Esophagus muscularis mucosa (tissue), 4 donors: ENCODE results near the gene CITED2. TPM values are rescaled to one million over a fixed set of nuclear protein-coding genes. Genes with fewer than 3 reads are reported as not detected.

Experiments
- DNase-seq: peaks from one replicate; pipeline ENCODE4 v3.0.0-alpha.2; 2017; ENCODE audit errors: extremely low spot score
- H3K27ac ChIP-seq, 4 donors: fragments of 200-600 bp; sonication (generic); replicated peaks in 1 of 4; 1 replicate in 3 of 4; 2 replicates in 1 of 4; pipeline ENCODE4 v1.5.1; 2016 to 2019; ENCODE audit warnings: mild to moderate bottlenecking in 1 of 4
- H3K27me3 ChIP-seq, 4 donors: fragments of 200-600 bp; sonication (generic); one replicate each; pipeline versions ENCODE4 v1.5.1 to v1.6.0; 2016 to 2019
- H3K36me3 ChIP-seq, 4 donors: fragments of 200-600 bp; sonication (generic); one replicate each; pipeline ENCODE4 v1.5.1; 2016 to 2019
- H3K4me1 ChIP-seq, 4 donors: fragments of 200-600 bp; sonication (generic); one replicate each; pipeline ENCODE4 v1.5.1; 2016 to 2019
- H3K4me3 ChIP-seq, 4 donors: fragments of 200-600 bp; sonication (generic); 1 replicate in 2 of 4; 2 replicates in 2 of 4; pipeline ENCODE4 v1.5.1; 2016 to 2019; ENCODE audit warnings: mild to moderate bottlenecking in 4 of 4, moderate library complexity in 1 of 4
- H3K9me3 ChIP-seq, 4 donors: fragments of 200-600 bp; sonication (generic); 1 replicate in 3 of 4; 2 replicates in 1 of 4; pipeline ENCODE4 v1.5.1; 2016 to 2019
- CTCF ChIP-seq, 3 experiments: fragments of 200-600 bp in 2 of 3; fragments of 450-650 bp in 1 of 3; sonication (generic) in 2 of 3; IDR thresholded peaks; one replicate each; pipeline ENCODE4 v1.5.1; 2017 to 2019; ENCODE audit warnings: antibody characterized with exemption in 3 of 3, mild to moderate bottlenecking in 2 of 3, moderate library complexity in 1 of 3
- EP300 ChIP-seq: sonication (generic); formaldehyde crosslinking; IDR thresholded peaks from one replicate; pipeline ENCODE4 v1.6.1; 2017; ENCODE audit warnings: antibody characterized with exemption
- POLR2A ChIP-seq: fragments of 450-650 bp; IDR thresholded peaks from one replicate; pipeline ENCODE4 v1.6.1; 2017; ENCODE audit warnings: antibody characterized with exemption, moderate library complexity, mild to moderate bottlenecking, low read depth
- POLR2AphosphoS5 ChIP-seq, 2 donors: sonication (generic); formaldehyde crosslinking; IDR thresholded peaks; one replicate each; pipeline ENCODE4 v1.6.1; 2017; ENCODE audit warnings: antibody characterized with exemption in 2 of 2
- WGBS: methylation state at CpG from one replicate; pipeline ENCODE4 v1.1.5; 2018; 5-methylcytosine and 5-hydroxymethylcytosine counted together
- intact Hi-C: fragments of 100-400 bp; cut with DNase I; formaldehyde crosslinking; loops from one replicate; pipeline ENCODE4 v1.15.1; 2023
- total RNA-seq, 4 donors: library from RNA; depleted of rRNA; stranded (reverse); fragments of >200 nt; gene quantifications; one replicate each; pipeline versions ENCODE4 v1.1.0 to v1.2.1, GENCODE V29; 2016

CITED2 gene, protein sequence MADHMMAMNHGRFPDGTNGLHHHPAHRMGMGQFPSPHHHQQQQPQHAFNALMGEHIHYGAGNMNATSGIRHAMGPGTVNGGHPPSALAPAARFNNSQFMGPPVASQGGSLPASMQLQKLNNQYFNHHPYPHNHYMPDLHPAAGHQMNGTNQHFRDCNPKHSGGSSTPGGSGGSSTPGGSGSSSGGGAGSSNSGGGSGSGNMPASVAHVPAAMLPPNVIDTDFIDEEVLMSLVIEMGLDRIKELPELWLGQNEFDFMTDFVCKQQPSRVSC
- 100 to 1,000 TPM; 144 to 844 (median 324) TPM for total RNA-seq

- no peaks in the 10 kb centered on the region for H3K27me3 ChIP-seq
- intact Hi-C loops = loop anchor here (2.0 to 10.0 kb wide), 6 partner anchors 163 to 608 kb away; no protein-coding TSS in a partner anchor
- WGBS = under 1% methylated on average over 27 of the region's 82 CpGs
- H3K4me1 ChIP-seq = peaks cover 15 to 37% (median 24%) of the 10 kb centered on the region in 4 donors
- peaks cover 9 to 26% (median 14%) of the 10 kb centered on the region in 4 donors for H3K36me3 ChIP-seq
- peak; percentile 99 for DNase-seq
- TF ChIP-seq CTCF (IDR thresholded peaks at IDR 0.05) (peak in 2 of 3 experiments; percentile 22 to 24), POLR2AphosphoS5 (IDR thresholded peaks at IDR 0.05) (peak; percentile 99 to 100), EP300 (no peak), POLR2A (peak; percentile 94)
- peak within 1 kb of the TSS; percentile 80 to 91 (median 85) for H3K4me3 ChIP-seq
- H3K27ac ChIP-seq = peak within 1 kb of the TSS; percentile 90 to 96 (median 95)
- peaks cover 0 to 5% (median 0%) of the 10 kb centered on the region in 4 donors for H3K9me3 ChIP-seq
Measured at GRCh38 chr6:139374357-139375225, at the start of gene CITED2. Gene CITED2 (minus strand): TSS chr6:139374648. CDS start chr6:139373944, 704 bp downstream.

DNA sequence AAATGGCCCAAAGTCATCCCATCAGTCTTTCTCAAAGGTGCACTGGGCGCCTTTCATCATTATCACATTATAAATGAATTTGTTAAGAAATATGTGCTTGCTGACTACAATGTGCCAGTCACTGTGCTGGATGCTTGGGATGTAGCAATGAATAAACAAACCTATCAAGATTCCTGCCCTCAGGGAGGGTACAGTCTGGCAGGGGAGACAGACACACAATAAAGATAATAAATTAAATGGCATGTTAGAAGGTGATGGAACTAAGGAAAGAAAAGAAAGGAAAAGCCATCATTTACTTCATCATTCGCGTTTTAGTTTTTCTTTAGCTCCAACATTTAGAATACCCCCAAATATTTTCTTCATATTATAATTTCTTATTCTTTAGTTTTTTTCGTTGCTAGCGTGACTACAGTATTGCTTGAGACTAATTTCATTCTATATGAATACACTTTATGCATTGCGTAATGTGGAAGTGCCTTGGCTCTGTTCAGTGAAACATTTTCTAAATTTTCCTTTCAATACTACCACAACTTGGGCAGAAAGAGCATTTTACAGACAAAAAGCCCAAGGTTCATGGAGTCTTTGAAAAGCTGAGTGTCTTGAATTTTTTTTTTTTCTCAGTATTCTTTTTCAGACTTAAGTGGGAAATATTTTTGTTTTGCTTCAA lies 48.7 kb upstream of the CITED2 start:
- WGBS = 77% methylated on average over 6 of the region's 6 CpGs
- H3K27ac ChIP-seq = no peak overlapping the region
- intact Hi-C loops = no loop called here
- H3K36me3 ChIP-seq = no peaks in the 10 kb centered on the region
- no peaks in the 10 kb centered on the region for H3K27me3 ChIP-seq
- TF ChIP-seq CTCF (IDR thresholded peaks at IDR 0.05) (no peak), EP300 (no peak), POLR2A (no peak), POLR2AphosphoS5 (IDR thresholded peaks at IDR 0.05) (no peak)
- DNase-seq = no peak
- H3K9me3 ChIP-seq = no peaks in the 10 kb centered on the region
- no peak overlapping the region for H3K4me3 ChIP-seq
- H3K4me1 ChIP-seq = peaks cover 0 to 17% (median 4%) of the 10 kb centered on the region in 4 donors

DNA sequence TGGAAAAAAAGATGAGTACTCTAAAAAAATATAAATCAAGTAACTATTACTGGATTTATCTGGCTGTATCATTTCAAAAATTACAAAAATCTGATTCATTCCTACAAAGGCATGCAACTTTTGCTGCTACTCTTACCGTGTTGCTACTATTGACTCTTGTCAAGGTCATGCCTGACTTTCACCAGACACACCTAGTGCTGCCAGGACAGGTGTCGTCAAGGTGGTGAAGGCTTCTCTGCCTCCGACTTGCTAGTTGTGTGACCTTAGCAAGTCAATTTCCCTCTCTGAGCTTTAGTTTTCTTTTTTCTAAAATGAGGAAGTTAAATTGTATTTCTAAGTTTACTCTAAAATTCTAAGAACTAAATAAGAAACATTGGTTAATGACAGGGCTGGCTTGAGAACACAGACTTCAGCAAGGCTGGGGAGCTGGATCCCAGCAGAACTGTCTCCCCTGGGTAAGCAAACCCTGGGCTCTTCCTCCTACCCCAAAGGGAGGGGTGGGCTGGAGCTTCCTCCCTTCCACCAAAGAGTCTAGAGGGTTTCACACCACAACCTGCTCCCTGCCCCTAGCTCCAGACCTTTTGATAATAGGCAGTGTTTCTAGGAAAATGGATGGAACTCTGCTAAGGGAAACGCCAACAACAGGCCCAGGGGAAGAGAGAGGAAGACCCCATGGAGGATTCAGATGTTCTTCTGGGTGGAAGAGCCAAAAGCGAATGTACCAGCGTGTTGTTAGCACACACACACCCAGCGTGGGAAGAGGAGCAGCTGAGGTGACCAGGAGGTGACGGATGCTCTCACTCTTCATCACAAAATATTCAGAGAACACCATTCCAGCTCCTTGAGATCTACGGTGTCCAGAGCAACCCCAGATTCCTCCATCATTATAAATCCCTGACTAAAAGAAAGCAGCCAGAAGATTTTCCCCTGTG lies 47.9 kb upstream of the CITED2 start:
- no peaks in the 10 kb centered on the region for H3K9me3 ChIP-seq
- no peak overlapping the region for H3K27ac ChIP-seq
- peaks cover 0 to 17% (median 4%) of the 10 kb centered on the region in 4 donors for H3K4me1 ChIP-seq
- H3K4me3 ChIP-seq = no peak overlapping the region
- intact Hi-C loops = no loop called here
- WGBS = 87% methylated on average over 9 of the region's 9 CpGs
- TF ChIP-seq POLR2AphosphoS5 (IDR thresholded peaks at IDR 0.05) (no peak), POLR2A (no peak), EP300 (no peak), CTCF (IDR thresholded peaks at IDR 0.05) (no peak)
- H3K27me3 ChIP-seq = no peaks in the 10 kb centered on the region
- no peak for DNase-seq
- H3K36me3 ChIP-seq = no peaks in the 10 kb centered on the region
